HEK293 (cell line): ENCODE results near the gene KCNK4.

Experiments
- CTCF ChIA-PET: fragments of 350-600 bp; formaldehyde crosslinking; extraction: SDS; loops from one replicate; lab custom pipeline; 2021; ENCODE audit warnings: antibody characterized with exemption; lab: Yijun Ruan, JAX
- POLR2A ChIA-PET: fragments of 300-600 bp; formaldehyde crosslinking; extraction: SDS; loops from one replicate; lab custom pipeline; 2020; ENCODE audit warnings: antibody characterized with exemption, inconsistent platforms; lab: Yijun Ruan, JAX
- H3K27ac ChIP-seq: fragments of 200-500 bp; sonication (Bioruptor generic); 2 replicates; pipeline ENCODE4 v1.5.1; 2014; ENCODE audit warnings: low read depth, low read length, control low read depth, inconsistent platforms; ENCODE audit errors: extremely low read depth
- H3K36me3 ChIP-seq, 2 experiments: fragments of 200-500 bp in 1 of 2; sonication (Bioruptor generic) in 1 of 2; 1 replicate in 1 of 2; 2 replicates in 1 of 2; pipeline ENCODE4 v1.5.1; 2014 to 2017; ENCODE audit warnings: inconsistent platforms in 2 of 2, low read length in 2 of 2; ENCODE audit not compliant: control insufficient read depth in 2 of 2, insufficient read depth in 1 of 2
- H3K4me1 ChIP-seq: fragments of 200-500 bp; sonication (Bioruptor generic); 2 replicates; pipeline ENCODE4 v1.5.1; 2014; ENCODE audit warnings: mild to moderate bottlenecking, low read length, inconsistent platforms; ENCODE audit not compliant: control insufficient read depth, insufficient read depth
- H3K4me3 ChIP-seq: 2 replicates; pipeline ENCODE4 v1.5.1; 2011; ENCODE audit warnings: low read depth, mild to moderate bottlenecking, control low read depth, low read length, moderate library complexity
- H3K9me3 ChIP-seq: fragments of 200-500 bp; sonication (Bioruptor generic); 2 replicates; pipeline ENCODE4 v1.5.1; 2014; ENCODE audit warnings: low read depth, low read length, inconsistent platforms; ENCODE audit not compliant: control insufficient read depth, insufficient read depth
- GLI2 ChIP-seq: fragments of 450-650 bp; formaldehyde crosslinking; IDR thresholded peaks from 2 replicates; pipeline ENCODE4; 2017; ENCODE audit warnings: missing biosample characterization, missing genetic modification characterization, low read depth, borderline replicate concordance
- KLF10 ChIP-seq: fragments of 450-650 bp; IDR thresholded peaks from 2 replicates; pipeline ENCODE4 v1.5.1; 2018; ENCODE audit warnings: missing biosample characterization, mild to moderate bottlenecking, missing genetic modification characterization
- SCRT2 ChIP-seq: fragments of 450-650 bp; formaldehyde crosslinking; IDR thresholded peaks from 2 replicates; pipeline ENCODE4 v1.5.1; 2016; ENCODE audit warnings: missing biosample characterization, missing genetic modification characterization
- ZBTB17 ChIP-seq: fragments of 450-650 bp; formaldehyde crosslinking; IDR thresholded peaks from 2 replicates; pipeline ENCODE4 v1.5.1; 2016; ENCODE audit warnings: missing biosample characterization, missing genetic modification characterization
- ZIC2 ChIP-seq: fragments of 450-650 bp; formaldehyde crosslinking; IDR thresholded peaks from 2 replicates; pipeline ENCODE4 v1.5.1; 2016; ENCODE audit warnings: missing biosample characterization, missing genetic modification characterization
- ZNF114 ChIP-seq: fragments of 450-650 bp; formaldehyde crosslinking; IDR thresholded peaks from 2 replicates; pipeline ENCODE4 v1.5.0; 2017; ENCODE audit warnings: missing biosample characterization, missing genetic modification characterization
- ZNF132 ChIP-seq: fragments of 450-650 bp; formaldehyde crosslinking; IDR thresholded peaks from 2 replicates; pipeline ENCODE4 v1.5.1; 2017; ENCODE audit warnings: missing biosample characterization, missing genetic modification characterization, borderline replicate concordance
- ZNF223 ChIP-seq: fragments of 450-650 bp; formaldehyde crosslinking; IDR thresholded peaks from 2 replicates; pipeline ENCODE4 v1.5.1; 2016; ENCODE audit warnings: missing biosample characterization, missing genetic modification characterization
- ZNF266 ChIP-seq: fragments of 450-650 bp; formaldehyde crosslinking; IDR thresholded peaks from 2 replicates; pipeline ENCODE4 v1.5.1; 2016; ENCODE audit warnings: missing biosample characterization, missing genetic modification characterization, low read depth
- ZNF37A ChIP-seq: fragments of 450-650 bp; IDR thresholded peaks from 2 replicates; pipeline ENCODE4 v1.5.1; 2018; ENCODE audit warnings: missing biosample characterization, missing genetic modification characterization
- ZNF530 ChIP-seq: fragments of 450-650 bp; formaldehyde crosslinking; IDR thresholded peaks from 2 replicates; pipeline ENCODE4 v1.5.1; 2016; ENCODE audit warnings: low read depth, missing biosample characterization, missing genetic modification characterization
- ZNF585B ChIP-seq: fragments of 450-650 bp; formaldehyde crosslinking; IDR thresholded peaks from 2 replicates; pipeline ENCODE4 v1.5.1; 2016; ENCODE audit warnings: missing biosample characterization, missing genetic modification characterization
- ZNF624 ChIP-seq: fragments of 450-650 bp; formaldehyde crosslinking; IDR thresholded peaks from 2 replicates; pipeline ENCODE4 v1.5.1; 2017; ENCODE audit warnings: missing biosample characterization, missing genetic modification characterization
- ZNF626 ChIP-seq: fragments of 450-650 bp; sonication (Bioruptor Pico); formaldehyde crosslinking; IDR thresholded peaks from 2 replicates; pipeline ENCODE4 v1.5.1; 2018; ENCODE audit warnings: missing biosample characterization, missing genetic modification characterization, inconsistent platforms
- ZNF768 ChIP-seq: fragments of 450-650 bp; formaldehyde crosslinking; IDR thresholded peaks from 2 replicates; pipeline ENCODE4 v1.5.1; 2018; ENCODE audit warnings: missing biosample characterization, mild to moderate bottlenecking, missing genetic modification characterization
- TF ChIP-seq, protein P1 (sequence below): fragments of 450-650 bp; formaldehyde crosslinking; IDR thresholded peaks from 2 replicates; pipeline ENCODE4 v1.5.1; 2016; ENCODE audit warnings: missing biosample characterization, missing genetic modification characterization, low read depth
- TF ChIP-seq, protein P2 (sequence below): fragments of 450-650 bp; formaldehyde crosslinking; IDR thresholded peaks from 2 replicates; pipeline ENCODE4 v1.5.1; 2016; ENCODE audit warnings: missing biosample characterization, missing genetic modification characterization
- TF ChIP-seq, protein P3 (sequence below): fragments of 450-650 bp; IDR thresholded peaks from 2 replicates; pipeline ENCODE4 v1.5.1; 2018; ENCODE audit warnings: missing biosample characterization, missing genetic modification characterization
- TF ChIP-seq, protein P4 (sequence below): fragments of 450-650 bp; formaldehyde crosslinking; IDR thresholded peaks from 2 replicates; pipeline ENCODE4 v1.5.1; 2016; ENCODE audit warnings: missing biosample characterization, missing genetic modification characterization
- TF ChIP-seq, protein P5 (sequence below): fragments of 450-650 bp; formaldehyde crosslinking; IDR thresholded peaks from 2 replicates; pipeline ENCODE4 v1.5.1; 2016; ENCODE audit warnings: missing biosample characterization, missing genetic modification characterization
- TF ChIP-seq, protein P6 (sequence below): fragments of 450-650 bp; formaldehyde crosslinking; IDR thresholded peaks from 2 replicates; pipeline ENCODE4 v1.5.1; 2016; ENCODE audit warnings: missing biosample characterization, missing genetic modification characterization

KCNK4 gene

DNA sequence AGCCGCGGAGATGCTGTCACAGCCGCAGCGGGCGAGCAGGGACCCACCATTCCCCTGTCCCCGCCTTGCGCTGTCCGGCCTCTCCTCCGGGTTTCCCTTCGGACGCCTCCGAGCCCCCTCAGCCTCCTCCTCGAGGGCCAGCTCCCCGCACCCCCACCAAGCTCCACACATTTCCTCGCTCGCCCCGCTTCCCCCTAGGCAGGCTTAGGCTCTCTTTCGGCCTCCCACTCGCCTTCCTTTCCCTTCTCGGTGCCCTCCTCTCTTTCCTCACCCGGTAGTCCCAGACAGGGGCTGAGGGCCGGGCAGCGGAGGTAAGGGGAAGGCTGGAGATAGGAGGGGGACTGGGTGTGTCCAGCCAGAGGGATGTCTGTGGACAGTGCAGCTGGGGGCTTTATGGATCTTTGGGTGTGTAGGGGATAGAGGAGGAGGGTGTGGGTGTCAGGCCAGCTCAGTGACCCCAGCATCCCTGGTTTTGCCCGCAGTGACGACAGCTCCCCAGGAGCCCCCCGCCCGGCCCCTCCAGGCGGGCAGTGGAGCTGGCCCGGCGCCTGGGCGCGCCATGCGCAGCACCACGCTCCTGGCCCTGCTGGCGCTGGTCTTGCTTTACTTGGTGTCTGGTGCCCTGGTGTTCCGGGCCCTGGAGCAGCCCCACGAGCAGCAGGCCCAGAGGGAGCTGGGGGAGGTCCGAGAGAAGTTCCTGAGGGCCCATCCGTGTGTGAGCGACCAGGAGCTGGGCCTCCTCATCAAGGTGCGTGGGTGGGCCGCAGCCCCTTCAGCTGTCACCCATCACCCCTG lies 1.6 kb downstream of the KCNK4 start (continued):
- TF ChIP-seq, protein P1, sequence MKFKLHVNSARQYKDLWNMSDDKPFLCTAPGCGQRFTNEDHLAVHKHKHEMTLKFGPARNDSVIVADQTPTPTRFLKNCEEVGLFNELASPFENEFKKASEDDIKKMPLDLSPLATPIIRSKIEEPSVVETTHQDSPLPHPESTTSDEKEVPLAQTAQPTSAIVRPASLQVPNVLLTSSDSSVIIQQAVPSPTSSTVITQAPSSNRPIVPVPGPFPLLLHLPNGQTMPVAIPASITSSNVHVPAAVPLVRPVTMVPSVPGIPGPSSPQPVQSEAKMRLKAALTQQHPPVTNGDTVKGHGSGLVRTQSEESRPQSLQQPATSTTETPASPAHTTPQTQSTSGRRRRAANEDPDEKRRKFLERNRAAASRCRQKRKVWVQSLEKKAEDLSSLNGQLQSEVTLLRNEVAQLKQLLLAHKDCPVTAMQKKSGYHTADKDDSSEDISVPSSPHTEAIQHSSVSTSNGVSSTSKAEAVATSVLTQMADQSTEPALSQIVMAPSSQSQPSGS (tag by site-specific recombination): no peak
- no peak for TF ChIP-seq ZNF266 (tag by site-specific recombination)
- TF ChIP-seq, protein P2, sequence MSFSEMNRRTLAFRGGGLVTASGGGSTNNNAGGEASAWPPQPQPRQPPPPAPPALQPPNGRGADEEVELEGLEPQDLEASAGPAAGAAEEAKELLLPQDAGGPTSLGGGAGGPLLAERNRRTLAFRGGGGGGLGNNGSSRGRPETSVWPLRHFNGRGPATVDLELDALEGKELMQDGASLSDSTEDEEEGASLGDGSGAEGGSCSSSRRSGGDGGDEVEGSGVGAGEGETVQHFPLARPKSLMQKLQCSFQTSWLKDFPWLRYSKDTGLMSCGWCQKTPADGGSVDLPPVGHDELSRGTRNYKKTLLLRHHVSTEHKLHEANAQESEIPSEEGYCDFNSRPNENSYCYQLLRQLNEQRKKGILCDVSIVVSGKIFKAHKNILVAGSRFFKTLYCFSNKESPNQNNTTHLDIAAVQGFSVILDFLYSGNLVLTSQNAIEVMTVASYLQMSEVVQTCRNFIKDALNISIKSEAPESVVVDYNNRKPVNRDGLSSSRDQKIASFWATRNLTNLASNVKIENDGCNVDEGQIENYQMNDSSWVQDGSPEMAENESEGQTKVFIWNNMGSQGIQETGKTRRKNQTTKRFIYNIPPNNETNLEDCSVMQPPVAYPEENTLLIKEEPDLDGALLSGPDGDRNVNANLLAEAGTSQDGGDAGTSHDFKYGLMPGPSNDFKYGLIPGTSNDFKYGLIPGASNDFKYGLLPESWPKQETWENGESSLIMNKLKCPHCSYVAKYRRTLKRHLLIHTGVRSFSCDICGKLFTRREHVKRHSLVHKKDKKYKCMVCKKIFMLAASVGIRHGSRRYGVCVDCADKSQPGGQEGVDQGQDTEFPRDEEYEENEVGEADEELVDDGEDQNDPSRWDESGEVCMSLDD (tag by site-specific recombination): no peak
- no peak for TF ChIP-seq ZNF132
- TF ChIP-seq, all 188 proteins: peak for 0

DNA sequence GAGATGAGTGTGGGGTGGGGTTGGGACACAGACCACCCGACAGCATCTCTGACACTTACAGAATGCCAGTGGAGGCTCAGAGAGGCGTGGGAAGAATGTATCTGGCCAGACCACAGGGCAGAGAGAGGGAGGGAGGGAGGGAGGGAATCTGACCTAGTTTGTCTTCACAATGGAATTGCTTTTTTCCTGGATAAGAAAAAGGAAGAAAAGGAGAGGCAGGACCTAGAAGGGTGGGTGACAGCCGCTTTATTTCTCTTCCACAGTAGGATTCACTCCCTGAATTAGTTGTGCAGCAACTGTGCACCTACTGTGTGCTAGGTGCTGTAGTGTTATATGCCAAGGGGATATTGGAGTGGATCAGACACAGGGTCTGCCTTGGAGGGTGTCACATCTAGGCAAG lies 3.7 kb downstream of the KCNK4 start:
- Histone ChIP-seq H3K4me3 (no peak overlapping the region), H3K9me3 (no peaks in the 10 kb centered on the region), H3K27ac (no peak overlapping the region), H3K4me1 (no peaks in the 10 kb centered on the region), H3K36me3 (no peaks in the 10 kb centered on the region)
- ChIA-PET CTCF (interaction anchor here (0.6 to 1.0 kb wide), 2 partner anchors 60 to 222 kb away, joined by 3 read pairs; no protein-coding TSS in a partner anchor), POLR2A (interaction anchor here (0.7 kb wide), 3 partner anchors 27 to 95 kb away, joined by 4 to 6 read pairs (median 5); no protein-coding TSS in a partner anchor)
- TF ChIP-seq ZNF37A (tag by site-specific recombination) (no peak), ZNF585B (tag by site-specific recombination) (no peak), ZNF530 (tag by site-specific recombination) (no peak), SCRT2 (no peak), ZNF624 (tag by site-specific recombination) (no peak), ZIC2 (tag by site-specific recombination) (no peak), ZNF114 (no peak)
- TF ChIP-seq, protein P3, sequence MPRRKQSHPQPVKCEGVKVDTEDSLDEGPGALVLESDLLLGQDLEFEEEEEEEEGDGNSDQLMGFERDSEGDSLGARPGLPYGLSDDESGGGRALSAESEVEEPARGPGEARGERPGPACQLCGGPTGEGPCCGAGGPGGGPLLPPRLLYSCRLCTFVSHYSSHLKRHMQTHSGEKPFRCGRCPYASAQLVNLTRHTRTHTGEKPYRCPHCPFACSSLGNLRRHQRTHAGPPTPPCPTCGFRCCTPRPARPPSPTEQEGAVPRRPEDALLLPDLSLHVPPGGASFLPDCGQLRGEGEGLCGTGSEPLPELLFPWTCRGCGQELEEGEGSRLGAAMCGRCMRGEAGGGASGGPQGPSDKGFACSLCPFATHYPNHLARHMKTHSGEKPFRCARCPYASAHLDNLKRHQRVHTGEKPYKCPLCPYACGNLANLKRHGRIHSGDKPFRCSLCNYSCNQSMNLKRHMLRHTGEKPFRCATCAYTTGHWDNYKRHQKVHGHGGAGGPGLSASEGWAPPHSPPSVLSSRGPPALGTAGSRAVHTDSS (tag by site-specific recombination): no peak
- TF ChIP-seq, protein P4, sequence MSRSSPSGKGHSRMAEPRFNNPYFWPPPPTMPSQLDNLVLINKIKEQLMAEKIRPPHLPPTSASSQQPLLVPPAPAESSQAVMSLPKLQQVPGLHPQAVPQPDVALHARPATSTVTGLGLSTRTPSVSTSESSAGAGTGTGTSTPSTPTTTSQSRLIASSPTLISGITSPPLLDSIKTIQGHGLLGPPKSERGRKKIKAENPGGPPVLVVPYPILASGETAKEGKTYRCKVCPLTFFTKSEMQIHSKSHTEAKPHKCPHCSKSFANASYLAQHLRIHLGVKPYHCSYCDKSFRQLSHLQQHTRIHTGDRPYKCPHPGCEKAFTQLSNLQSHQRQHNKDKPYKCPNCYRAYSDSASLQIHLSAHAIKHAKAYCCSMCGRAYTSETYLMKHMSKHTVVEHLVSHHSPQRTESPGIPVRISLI: no peak

DNA sequence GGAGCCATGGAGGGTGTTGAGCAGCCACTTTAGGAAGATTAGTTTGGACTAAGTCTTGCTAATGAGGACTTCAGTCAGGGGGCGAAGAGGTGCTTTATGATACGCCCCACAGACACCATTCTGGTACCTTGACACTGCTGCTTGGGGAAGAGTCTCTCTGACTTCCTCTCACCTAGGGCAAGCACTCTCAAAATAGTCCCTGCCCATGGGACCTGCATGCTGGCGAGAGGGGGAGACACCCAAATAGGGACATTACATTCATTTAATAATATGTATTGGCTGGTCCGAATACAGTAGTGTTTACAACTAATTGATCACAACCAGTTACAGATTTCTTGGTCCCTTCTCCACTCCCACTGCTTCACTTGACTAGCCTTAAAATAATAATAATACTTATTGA lies 4.7 kb downstream of the KCNK4 start:
- no peaks in the 10 kb centered on the region for H3K4me1 ChIP-seq
- ChIA-PET POLR2A (interaction anchor here (0.8 kb wide), 1 partner anchor 24 kb away, joined by 3 read pairs; no protein-coding TSS in a partner anchor), CTCF (interaction anchor here (0.9 to 1.7 kb wide), 4 partner anchors 9 to 59 kb away, joined by 3 to 13 read pairs (median 4); partner anchors contain the start of gene PLCB3)
- no peak overlapping the region for H3K27ac ChIP-seq
- no peaks in the 10 kb centered on the region for H3K36me3 ChIP-seq
- no peak overlapping the region for H3K4me3 ChIP-seq
- H3K9me3 ChIP-seq: no peaks in the 10 kb centered on the region
- TF ChIP-seq, protein P5, sequence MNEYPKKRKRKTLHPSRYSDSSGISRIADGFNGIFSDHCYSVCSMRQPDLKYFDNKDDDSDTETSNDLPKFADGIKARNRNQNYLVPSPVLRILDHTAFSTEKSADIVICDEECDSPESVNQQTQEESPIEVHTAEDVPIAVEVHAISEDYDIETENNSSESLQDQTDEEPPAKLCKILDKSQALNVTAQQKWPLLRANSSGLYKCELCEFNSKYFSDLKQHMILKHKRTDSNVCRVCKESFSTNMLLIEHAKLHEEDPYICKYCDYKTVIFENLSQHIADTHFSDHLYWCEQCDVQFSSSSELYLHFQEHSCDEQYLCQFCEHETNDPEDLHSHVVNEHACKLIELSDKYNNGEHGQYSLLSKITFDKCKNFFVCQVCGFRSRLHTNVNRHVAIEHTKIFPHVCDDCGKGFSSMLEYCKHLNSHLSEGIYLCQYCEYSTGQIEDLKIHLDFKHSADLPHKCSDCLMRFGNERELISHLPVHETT: no peak
- no peak for TF ChIP-seq ZBTB17
- no peak for TF ChIP-seq KLF10 (tag by site-specific recombination)
- TF ChIP-seq GLI2 (tag by site-specific recombination): no peak
- TF ChIP-seq ZNF626 (tag by site-specific recombination): no peak
- no peak for TF ChIP-seq ZNF768
- TF ChIP-seq, protein P6, sequence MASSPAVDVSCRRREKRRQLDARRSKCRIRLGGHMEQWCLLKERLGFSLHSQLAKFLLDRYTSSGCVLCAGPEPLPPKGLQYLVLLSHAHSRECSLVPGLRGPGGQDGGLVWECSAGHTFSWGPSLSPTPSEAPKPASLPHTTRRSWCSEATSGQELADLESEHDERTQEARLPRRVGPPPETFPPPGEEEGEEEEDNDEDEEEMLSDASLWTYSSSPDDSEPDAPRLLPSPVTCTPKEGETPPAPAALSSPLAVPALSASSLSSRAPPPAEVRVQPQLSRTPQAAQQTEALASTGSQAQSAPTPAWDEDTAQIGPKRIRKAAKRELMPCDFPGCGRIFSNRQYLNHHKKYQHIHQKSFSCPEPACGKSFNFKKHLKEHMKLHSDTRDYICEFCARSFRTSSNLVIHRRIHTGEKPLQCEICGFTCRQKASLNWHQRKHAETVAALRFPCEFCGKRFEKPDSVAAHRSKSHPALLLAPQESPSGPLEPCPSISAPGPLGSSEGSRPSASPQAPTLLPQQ (tag by site-specific recombination): no peak
- no peak for TF ChIP-seq ZNF223 (tag by site-specific recombination)
